ENCODE data around the gene APOH. TPM values are rescaled to one million over a fixed set of nuclear protein-coding genes. Genes with fewer than 3 reads are reported as not detected.

The APOH gene
- total and polyA plus RNA-seq, 12 donors = 0.57 TPM; not detected in 11

- TF ChIP-seq, protein P1, sequence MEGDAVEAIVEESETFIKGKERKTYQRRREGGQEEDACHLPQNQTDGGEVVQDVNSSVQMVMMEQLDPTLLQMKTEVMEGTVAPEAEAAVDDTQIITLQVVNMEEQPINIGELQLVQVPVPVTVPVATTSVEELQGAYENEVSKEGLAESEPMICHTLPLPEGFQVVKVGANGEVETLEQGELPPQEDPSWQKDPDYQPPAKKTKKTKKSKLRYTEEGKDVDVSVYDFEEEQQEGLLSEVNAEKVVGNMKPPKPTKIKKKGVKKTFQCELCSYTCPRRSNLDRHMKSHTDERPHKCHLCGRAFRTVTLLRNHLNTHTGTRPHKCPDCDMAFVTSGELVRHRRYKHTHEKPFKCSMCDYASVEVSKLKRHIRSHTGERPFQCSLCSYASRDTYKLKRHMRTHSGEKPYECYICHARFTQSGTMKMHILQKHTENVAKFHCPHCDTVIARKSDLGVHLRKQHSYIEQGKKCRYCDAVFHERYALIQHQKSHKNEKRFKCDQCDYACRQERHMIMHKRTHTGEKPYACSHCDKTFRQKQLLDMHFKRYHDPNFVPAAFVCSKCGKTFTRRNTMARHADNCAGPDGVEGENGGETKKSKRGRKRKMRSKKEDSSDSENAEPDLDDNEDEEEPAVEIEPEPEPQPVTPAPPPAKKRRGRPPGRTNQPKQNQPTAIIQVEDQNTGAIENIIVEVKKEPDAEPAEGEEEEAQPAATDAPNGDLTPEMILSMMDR (IDR thresholded peaks at IDR 0.05) = no peak
- WGBS, 2 donors = 44 to 93% methylated on average over 2 of the region's 2 CpGs
- H3K4me3 ChIP-seq = no peak overlapping the region
- no peak for DNase-seq
- no peaks in the 10 kb centered on the region for H3K27me3 ChIP-seq
- H3K9me3 ChIP-seq = no peaks in the 10 kb centered on the region
- H3K27ac ChIP-seq = peak overlapping the region in 4 of 10 donors; percentile 21 to 72 (median 64)
- intact Hi-C loops (cut with DNase I) = no loop called here
- peaks cover 0 to 65% (median 3%) of the 10 kb centered on the region in 9 donors for H3K36me3 ChIP-seq
- H3K4me1 ChIP-seq = peaks cover 0 to 17% (median 7%) of the 10 kb centered on the region in 9 donors
- peak in 2 of 8 donors; percentile 37 to 47 for ATAC-seq
These were observed 56.5 kb downstream of the APOH start for GRCh38 chr17:66172691-66173223.

DNA sequence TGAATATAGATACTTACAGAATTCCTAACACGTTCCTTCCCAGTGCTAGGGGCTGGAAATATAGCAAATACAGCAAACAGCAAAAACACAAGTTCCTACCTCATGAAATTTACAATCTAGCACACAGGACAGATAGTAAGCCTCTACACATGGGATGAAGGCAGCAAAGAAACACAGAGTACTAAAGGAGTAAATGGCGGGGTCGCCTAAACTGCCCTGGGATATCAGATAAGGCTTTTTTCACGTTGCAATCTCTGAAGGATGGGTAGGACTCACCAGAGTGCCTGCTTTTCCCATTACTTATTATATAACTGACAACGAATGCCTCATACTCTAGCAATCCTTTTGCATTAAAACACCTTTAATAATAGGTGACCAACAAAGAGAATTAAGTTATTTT is 57.1 kb downstream of the APOH start:
- ATAC-seq (peak in 2 of 8 donors; percentile 53 to 58), DNase-seq (no peak)
- Histone ChIP-seq H3K27ac (peak overlapping the region in 8 of 10 donors; percentile 1 to 72 (median 44)), H3K27me3 (no peaks in the 10 kb centered on the region), H3K36me3 (peaks cover 0 to 65% (median 3%) of the 10 kb centered on the region in 9 donors), H3K4me3 (no peak overlapping the region), H3K4me1 (peaks cover 0 to 23% (median 7%) of the 10 kb centered on the region in 9 donors), H3K9me3 (no peaks in the 10 kb centered on the region)
- WGBS, 2 donors = 45 to 54% methylated on average over 5 of the region's 5 CpGs
- intact Hi-C loops (cut with DNase I) = no loop called here
- TF ChIP-seq, protein P1 (IDR thresholded peaks at IDR 0.05) = no peak

GRCh38 chr17:66171692-66172091 is 57.5 kb downstream of the APOH start:
- intact Hi-C loops (cut with DNase I) = no loop called here
- peak overlapping the region in 8 of 10 donors; percentile 1 to 72 (median 44) for H3K27ac ChIP-seq

GRCh38 chr17:66171172-66171571 is 58.0 kb downstream of the APOH start:
- DNase-seq (no peak), ATAC-seq (no peak)
- Histone ChIP-seq H3K27me3 (no peaks in the 10 kb centered on the region), H3K27ac (peak overlapping the region in 6 of 10 donors; percentile 1 to 72 (median 32)), H3K4me1 (peaks cover 0 to 23% (median 7%) of the 10 kb centered on the region in 9 donors), H3K9me3 (no peaks in the 10 kb centered on the region), H3K36me3 (peaks cover 0 to 57% (median 3%) of the 10 kb centered on the region in 9 donors), H3K4me3 (no peak overlapping the region)
- intact Hi-C loops (cut with DNase I) = no loop called here
- TF ChIP-seq, protein P1 (IDR thresholded peaks at IDR 0.05) = no peak

More at GRCh38 chr17:66171692-66172091, 57.5 kb downstream of the APOH start:
- DNase-seq (no peak), ATAC-seq (peak in 6 of 8 donors; percentile 52 to 91 (median 82))
- no peaks in the 10 kb centered on the region for H3K27me3 ChIP-seq
- H3K9me3 ChIP-seq = no peaks in the 10 kb centered on the region
- WGBS, 2 donors = 38 to 45% methylated on average over 3 of the region's 3 CpGs
- TF ChIP-seq, protein P1 (IDR thresholded peaks at IDR 0.05) = no peak
- peaks cover 0 to 62% (median 3%) of the 10 kb centered on the region in 9 donors for H3K36me3 ChIP-seq
- no peak overlapping the region for H3K4me3 ChIP-seq
- peaks cover 0 to 23% (median 7%) of the 10 kb centered on the region in 9 donors for H3K4me1 ChIP-seq
